ENCODE measurements around the gene TCN2.
"Not testable (repeated sequence)": the region's sequence is repeated elsewhere in the genome, so short reads cannot be mapped to it uniquely, and the experiment has no call there.

TCN2 gene

DNA sequence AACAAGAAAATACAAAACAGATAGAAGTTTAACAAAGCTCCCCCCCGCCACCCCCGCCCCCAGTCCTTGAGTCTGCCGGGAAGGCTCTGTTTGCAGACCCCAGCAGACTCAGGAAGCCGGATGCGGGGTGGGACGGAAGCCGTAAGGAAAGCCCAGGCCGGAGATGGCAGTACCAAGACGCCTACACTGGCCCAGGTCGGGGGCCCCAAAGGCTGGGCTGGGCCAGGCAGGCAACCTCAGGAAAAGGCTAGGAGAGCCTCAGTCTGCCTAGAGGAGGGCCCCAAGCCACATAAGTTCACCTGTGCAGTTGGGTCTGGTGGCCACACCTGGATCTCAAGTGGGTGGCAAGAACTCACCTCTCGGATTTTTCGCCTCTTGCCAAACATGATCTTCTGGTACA lies 28.5 kb upstream of the TCN2 start:
- no peak for DNase-seq (ENCODE audit: low spot score)

DNA sequence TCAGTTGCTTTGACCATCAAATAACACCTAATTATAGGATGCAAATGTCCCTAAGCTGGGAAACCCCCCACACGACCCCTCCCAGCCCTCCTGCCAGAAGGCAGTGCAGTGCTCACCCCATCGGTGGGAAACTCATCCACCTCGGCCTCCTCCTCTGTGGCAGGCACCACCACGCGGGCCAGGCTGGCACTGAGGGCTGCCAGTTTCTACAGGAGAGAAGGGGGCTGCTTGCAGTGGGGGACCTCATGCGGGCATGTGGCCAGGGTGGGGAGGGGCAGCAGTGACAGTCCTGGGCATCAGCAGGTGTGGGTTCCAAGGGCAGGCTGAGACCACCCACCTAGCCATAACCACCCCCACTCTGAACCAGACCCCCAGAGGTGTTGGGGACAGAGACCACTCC lies 26.1 kb upstream of the TCN2 start:
- no peak for DNase-seq (ENCODE audit: low spot score)

DNA sequence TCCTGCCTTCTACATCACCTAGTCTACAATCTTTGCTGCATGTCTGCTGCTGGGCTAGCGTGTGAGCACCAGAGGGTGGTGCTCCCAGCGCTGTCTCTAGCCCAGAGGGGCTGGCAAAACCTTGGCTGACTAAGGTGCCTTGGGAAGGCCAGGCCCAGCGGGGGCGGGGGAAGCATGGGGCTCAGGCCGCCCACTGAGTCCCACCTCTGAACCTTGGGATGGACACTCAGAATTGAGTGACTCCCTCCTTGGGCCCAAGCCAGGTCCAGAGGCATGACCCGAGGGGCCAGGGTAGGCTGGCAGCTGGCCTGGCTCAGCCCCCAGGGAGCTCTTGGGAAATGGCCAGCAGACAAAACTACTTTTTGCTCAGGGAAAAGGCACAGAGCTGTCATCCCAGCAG lies 24.9 kb upstream of the TCN2 start:
- no peak for DNase-seq (ENCODE audit: low spot score)

DNA sequence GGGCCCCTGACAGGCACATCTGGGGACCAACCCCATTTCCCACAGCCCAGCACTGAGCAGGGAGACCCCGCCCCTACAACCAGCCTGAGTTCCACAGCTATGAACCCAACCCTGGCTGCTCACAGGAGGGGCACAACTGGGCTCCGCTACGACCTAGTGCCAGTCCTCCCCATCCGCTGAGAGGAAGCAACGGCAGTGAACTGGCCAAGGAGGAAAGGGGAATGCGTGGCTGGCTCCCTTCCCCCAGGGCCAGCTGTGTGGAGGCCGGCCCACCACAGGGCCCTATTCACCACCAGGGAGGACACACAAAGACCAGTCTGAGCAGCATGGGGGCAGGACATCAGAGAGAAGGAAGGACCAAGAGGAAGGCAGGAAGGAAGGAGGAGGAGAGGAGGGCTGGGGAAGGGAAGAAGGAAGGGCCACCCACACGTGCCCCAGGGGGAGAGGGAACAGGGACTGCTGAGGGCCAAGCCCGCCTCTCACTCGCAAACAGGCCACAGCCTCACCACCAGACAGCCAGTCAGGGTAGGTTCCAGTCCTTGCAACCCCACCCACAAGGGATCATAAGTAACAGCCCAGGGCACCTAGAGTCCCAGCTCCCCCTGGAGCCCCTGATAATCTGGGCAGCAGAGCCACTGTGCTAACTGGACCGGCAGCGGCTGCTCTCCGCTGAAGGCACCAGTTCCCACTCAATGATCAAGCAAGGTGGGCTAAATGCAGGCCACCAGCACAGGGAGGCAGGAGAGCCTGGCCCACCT lies 24.0 kb upstream of the TCN2 start:
- no peak for DNase-seq (ENCODE audit: low spot score)

DNA sequence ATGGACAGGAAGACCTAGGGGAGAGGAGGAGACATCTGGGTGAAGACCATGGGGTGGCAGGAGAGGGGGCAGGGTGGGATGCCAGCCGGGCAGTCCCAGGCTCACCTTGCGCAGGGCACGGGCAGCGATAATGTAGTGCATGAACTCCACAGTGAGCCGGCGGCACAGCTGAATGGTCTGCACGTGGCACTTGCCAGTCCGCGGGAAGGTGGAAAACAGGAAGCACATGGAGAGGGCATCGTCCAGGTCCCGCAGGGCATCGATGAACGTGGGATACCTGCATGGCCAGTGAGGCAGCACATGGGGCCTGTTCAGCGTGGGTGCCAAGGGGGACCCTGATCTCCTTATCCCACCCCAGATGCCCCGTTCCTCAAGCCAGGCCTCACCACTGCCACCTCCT lies 22.5 kb upstream of the TCN2 start:
- DNase-seq (ENCODE audit: low spot score) = no peak

DNA sequence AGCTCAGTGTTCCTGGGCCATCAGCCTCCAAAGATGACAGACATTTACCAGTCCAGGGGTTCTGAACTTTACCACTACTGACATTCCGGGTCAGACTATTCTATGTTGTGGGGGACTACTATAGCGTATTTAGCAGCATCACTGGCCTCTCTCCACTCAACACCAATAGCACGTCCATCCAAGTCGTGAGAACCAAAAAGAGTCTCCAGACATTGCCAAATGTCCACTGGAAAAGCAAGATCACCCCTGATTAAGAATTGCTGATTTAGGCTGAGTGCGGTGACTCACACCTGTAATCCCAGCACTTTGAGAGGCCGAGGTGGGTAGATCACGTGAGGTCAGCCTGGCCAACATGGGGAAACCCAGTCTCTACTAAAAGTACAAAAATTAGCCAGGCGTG lies 20.6 kb upstream of the TCN2 start:
- no peak for DNase-seq (ENCODE audit: low spot score)

DNA sequence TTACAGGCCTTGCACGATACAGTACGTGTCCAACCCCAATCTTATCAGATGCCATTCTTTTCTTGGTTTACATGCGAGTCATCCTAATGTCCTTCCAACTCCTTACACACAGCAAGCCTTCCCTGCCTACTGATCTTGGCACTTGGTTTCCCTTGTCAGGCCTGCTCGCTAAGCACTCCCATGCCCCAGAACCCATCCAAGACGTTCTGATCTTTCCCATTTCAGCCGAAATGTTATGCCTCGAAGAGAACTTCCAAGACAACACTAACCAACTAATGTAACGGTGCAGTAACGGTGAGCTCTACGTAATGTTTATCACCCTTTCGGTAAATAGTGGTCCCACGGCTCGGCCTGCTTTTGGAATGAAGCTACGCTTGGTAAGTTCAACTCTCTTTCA lies 15.8 kb upstream of the TCN2 start:
- no peak for DNase-seq (ENCODE audit: low spot score)

DNA sequence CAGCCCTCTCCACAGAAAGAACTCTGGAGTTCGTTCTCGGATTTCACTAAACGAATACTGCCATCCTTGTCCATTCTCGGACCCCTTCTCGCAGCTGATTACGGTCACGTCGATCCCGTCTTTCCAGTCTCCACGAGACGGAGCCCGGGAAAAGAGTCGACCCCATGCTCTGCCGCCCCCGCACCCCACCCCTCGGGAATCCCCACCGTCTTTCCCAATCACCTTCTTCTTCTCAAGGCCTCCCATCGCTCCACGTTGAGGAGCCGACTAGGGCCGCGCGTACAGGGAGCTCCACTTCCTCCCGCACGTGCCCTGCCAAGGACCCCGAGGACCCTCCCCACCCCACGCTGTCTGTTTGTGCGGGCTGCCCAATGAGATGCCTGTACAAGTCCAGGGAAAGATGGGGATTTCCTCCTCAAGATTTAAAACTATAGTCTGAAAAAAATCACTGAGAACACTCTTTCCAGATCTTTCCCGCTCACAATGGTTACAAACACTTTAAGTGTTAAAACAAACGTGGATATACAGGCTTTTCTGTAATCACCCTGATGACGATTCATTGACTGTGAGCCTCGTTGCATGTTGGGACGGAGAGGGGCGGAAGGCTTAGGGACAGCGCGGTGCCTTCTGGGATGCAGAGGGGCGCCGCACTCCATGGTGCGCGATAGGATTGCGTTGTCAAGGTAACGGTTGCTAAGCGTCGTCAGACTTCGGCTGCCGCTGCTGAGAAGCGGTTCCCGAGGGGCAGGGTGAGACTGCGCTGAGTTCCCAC lies 15.2 kb upstream of the TCN2 start, which contains the start of gene PES1:
PES1 (minus strand) TSS at position 323 of the 772 bp plus-strand sequence; CDS start at position 246, 77 bp downstream.
- peak; percentile 97 for DNase-seq (ENCODE audit: low spot score)

DNA sequence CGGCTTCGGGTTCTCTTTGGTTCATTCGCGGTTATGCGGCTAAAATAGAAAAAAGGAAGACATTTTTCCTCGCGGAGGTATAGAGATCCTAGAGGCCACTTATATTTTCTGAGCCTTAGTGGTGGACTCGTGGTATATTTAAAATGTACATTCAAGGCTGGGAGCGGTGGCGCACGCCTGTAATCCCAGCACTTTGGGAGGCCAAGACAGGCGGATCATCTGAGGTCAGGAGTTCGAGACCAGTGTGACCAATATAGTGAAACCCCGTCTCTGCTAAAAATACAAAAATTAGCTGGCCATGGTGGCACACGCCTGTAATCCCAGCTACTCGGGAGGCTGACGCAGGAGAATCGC lies 14.6 kb upstream of the TCN2 start:
- not testable (repeated sequence) for DNase-seq (ENCODE audit: low spot score)

DNA sequence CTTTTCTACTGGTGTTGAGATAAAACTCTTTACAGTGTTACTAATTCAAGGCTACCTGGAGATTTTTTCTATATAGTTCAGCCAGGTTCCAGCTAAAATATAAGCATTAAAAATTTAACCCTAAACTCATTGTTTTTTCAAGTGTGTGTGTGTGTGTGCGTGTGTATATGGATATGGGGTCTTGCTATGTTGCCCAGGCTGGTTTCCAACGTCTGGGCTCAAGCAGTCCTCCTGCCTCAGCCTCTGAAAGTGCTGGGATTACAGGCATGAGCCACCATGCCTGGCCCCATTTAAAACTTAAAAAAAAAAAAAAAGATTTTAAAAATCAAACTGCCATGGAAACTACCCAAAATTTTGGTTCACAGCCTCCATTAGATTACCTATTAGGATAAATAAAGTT lies 10.8 kb upstream of the TCN2 start:
- no peak for DNase-seq (ENCODE audit: low spot score)

DNA sequence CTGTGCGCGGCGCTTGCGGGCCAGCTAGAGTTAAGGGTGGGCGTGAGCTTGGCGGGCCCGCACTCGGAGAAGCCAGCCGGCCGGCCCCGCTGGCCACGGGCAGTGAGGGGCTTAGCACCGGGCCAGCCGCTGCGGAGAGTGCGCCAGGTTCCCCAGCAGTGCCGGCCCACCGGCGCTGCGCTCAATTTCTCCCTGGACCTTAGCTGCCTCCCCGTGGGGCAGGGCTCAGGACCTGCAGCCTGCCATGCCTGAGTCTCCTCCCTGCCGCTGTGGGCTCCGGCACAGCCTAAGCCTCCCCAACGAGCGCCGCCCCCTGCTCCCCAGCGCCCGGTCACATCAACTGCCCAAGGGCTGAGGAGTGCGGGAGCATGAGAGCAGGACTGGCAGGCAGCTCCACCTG lies 10.1 kb upstream of the TCN2 start:
- no peak for DNase-seq (ENCODE audit: low spot score)

DNA sequence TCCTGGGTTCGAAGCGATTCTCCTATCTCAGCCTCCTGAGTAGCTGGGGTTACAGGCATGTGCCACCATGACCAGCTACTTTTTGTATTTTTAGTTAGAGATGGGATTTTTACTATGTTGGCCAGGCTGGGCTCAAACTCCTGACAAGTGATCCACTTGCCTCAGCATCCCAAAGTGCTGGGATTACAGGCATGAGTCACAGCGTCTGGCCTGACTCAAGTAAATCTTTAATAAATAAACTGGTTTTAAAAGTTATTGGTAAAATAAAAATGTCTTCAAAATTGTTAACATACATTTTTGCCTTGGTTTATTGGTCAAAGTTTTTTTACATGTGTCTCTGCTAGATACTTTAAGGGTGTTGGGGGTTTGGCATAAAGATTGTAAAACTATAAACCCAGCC lies 8.0 kb upstream of the TCN2 start:
- DNase-seq (ENCODE audit: low spot score) = no peak

DNA sequence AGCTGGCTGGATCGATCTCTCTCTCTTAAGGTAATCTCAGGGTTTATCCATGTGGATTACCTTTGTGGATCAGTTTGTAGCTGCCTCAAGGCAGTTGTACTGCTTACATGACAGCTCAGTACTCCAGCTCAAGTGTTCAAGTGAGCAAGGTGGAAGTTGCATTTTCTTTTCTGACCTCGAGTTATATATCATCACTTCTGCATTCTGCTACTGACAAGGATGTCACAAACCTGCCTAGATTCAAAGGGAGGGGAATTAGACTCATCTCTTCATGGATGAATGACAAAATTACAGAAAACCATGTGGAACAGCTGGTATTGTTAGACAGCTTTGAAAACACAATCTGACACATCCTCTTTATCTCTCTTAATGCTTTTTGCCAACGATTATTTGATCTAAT lies 6.1 kb upstream of the TCN2 start:
- DNase-seq (ENCODE audit: low spot score) = no peak

DNA sequence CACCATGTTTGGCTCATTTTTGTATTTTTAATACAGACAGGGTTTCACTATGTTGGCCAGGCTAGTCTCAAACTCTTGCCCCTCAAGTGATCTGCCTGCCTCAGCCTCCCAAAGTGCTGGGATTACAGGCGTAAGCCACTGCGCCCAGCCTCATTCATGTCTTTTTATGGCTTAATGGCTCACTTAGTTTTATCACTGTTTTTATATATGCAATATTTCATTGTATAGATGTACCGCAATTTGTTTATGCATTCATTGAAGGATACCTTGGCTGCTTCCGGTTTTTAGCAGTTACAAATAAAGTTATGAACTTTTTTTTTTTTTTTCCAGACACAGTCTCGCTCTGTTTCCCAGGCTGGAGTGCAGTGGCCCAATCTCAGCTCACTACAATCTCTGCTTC lies 5.5 kb upstream of the TCN2 start:
- DNase-seq (ENCODE audit: low spot score) = no peak

DNA sequence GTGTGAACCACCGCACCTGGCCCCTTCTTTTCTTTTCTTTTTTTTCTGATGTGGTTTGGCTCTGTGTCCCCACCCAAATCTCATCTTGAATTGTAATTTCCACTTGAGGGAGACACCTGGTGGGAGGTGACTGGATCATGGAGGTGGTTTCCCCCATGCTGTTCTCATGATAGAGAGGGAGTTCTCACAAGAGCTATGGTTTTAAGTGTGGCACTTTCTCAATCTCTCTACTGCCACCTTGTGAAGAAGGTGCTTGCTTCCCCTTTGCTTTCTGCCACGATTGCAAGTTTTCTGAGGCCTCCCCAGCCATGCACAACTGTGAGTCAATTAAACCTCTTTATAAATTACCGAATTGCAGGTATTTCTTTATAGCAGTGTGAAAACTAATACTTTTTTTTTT lies 4.9 kb upstream of the TCN2 start:
- DNase-seq (ENCODE audit: low spot score) = no peak

DNA sequence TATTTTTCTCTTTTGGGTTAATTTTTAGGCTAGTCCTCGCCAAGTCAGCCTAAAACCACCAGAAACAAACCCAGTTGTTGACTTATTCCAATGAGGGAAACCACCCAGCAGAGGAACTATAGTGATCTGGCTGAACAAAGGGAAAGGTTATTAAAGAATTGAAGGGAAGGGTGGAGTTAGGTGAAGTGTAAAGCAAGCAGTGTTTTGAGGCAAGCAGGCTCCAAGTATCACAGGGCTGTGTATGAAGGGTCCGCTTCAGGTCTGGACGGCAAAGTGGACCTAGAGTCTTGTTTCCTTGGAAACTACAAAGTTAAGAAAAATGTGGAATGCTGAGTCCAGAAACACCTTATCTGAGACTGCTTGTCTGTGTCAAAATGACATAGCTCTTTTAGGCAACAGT lies 3.2 kb upstream of the TCN2 start:
- DNase-seq (ENCODE audit: low spot score) = no peak

DNA sequence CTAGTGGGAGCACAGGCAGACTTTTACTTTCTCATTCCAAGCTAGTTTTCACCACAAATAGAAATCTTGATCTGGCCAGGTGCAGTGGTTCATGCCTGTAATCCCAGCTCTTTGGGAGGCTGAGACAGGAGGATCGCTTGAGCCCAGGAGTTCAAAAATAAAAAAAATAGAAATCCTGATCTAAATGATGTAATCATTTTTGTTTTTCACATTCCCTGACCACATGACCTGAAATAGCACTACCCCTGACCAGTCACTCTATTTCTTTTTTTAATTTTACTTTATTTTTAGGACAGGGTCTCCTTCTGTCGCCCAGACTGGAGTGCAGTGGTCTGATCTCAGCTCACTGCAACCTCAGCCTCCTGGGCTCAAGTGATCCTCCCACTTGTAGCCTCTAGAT lies 2.3 kb upstream of the TCN2 start:
- DNase-seq (ENCODE audit: low spot score) = no peak

DNA sequence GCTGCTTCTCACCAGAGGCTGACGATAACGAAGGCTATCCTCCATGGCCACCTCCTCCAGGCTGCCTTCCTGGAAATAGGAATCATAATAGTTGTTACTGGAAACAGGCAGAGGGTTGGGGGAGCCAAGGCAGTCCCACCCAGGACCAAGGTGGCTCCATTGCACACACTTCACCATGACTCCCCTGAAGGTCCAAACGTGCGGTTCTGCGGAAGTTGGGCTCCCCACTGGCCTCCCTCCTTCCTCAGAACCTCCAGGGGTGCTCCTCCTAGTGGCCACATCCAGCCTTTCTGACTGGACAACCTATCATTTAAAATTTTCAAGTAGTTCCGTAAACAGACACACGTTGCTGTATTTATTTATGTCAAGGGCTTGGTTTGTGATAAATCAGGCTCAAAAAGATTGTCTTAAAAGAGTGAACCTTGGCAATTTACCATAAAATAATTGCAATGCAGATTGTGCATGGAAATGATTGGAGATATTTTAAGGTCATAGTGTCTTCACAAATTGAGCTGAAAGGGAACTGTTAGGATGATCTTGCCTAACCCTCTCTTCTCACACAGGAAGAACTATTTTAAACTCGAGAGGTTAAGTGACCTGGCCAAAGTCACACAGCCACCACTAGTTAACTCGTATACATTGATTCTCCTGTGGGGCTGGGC lies 1.4 kb upstream of the TCN2 start:
- peak; percentile 39 for DNase-seq (ENCODE audit: low spot score)

DNA sequence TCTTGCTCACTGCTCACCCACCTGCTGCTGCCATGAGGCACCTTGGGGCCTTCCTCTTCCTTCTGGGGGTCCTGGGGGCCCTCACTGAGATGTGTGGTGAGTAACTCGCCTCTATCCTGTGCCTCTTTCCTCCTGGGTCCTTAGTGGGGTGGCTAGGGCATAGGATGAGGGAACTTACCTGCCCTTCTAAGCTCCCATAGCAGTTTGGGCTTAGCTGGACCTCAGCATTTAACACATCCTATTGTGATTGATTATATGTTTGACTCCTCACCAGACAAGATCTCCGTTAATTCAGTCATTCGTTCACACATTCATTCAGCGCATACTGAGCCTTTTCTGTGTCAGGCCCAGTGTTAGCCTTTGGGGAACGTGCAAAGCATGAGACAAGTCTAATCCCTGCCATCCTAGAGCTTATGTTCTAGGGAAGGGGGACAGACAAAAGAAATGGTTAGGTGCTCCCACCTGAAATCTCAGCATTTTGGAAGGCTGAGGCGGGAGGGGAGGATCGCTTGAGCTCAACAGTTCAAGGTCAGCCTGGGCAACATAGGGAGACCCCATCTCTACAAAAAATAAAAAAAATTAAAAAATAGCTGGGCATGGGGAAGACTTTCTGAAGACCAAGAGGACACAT lies 441 bp downstream of the TCN2 start:
- no peak for DNase-seq (ENCODE audit: low spot score)

DNA sequence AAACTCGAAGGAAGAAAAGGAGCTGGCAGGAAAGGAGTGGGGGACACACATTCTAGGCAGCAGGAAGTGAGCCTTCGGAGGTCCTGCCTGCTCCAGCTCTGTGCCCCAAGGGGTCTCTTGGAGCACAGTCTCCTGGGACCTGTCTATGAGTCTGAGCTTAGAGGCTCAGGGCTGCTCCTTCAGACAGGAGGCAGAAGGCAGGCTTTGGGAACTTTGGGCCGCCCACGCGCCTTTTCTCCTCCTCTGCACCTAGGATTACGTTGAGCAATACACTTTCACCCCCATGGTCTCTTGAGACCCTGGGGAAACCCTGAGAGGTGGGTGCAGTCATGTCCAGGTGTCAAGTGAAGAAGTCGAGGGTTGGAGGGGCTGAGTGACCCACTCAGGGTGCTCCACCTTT lies 965 bp downstream of the TCN2 start:
- DNase-seq (ENCODE audit: low spot score) = no peak

DNA sequence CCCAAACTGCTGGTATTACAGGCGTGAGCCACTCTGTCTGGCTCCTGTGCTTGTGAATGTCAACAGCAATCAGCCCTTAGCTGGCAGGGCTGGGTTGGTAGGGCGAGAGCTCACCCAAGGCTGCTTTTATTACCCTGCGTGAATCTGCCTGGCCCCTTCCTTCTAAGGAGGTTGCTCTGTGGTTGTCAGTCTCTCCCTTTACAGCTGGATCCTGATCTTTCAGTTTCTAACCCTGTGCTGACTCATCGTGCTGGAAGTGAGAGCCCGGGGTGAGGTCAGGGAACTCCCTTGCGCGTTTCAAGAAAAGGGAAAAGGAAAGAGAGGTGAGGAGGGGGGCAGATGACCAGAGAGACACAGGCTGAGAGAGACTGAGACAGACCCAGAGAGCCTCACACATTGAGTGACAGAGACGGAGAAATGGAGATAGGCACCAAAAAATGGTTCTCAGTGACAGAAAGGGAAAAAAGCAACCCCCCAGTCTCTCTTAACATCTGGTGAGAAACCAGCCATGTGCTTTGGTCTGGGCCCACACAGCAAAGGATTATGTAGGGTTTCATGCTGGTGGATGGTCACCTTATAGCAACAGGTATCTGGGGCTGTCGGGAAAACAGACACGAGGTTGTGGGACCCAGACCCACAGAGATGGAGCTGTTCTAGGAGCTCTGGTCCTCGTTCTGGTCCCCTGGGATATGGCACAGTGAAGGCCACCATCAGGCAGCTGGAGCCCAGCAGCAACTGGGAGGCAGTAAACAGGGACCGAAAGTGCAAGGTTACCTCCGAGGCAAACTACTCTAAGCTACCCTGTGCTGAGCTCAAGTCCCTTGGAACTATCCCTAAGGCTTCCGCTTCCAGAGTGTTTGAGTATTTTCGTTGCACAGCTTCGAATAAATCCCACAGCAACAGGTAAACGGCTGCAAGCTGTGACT lies 2.5 kb downstream of the TCN2 start:
- no peak for DNase-seq (ENCODE audit: low spot score)

DNA sequence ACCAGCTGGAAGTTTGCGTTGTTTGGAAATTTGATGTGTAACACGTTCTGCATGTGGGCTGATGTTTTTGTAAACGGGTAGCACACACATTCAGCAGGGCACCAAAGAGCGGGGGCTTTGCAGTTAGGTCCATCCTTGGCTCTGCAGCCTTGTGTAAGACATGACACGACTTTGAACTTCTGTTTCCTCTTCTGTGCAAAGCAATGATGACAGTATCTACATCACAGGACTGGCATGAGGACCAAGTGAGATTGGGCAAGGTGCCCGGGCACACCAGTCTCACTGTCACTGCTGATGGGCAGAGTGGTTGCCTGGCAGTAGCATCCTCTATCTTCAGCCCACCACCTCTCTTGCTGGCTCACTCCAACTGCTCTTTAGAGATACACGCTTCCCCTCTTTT lies 3.3 kb downstream of the TCN2 start:
- DNase-seq (ENCODE audit: low spot score) = no peak
